Peyer's patch (tissue), 4 donors: ENCODE data around the gene DUSP9.

Source experiments
- CTCF ChIP-seq, 6 experiments: fragments of 450-650 bp in 4 of 6; fragments of 200-600 bp in 2 of 6; sonication (generic) in 1 of 6; IDR thresholded peaks; one replicate each; pipeline ENCODE4 v1.5.1; 2017 to 2019; ENCODE audit warnings: antibody characterized with exemption in 6 of 6, mild to moderate bottlenecking in 3 of 6, moderate library complexity in 1 of 6
- POLR2A ChIP-seq, 2 donors: fragments of 450-650 bp; IDR thresholded peaks; one replicate each; pipeline ENCODE4 v1.5.1; 2017; ENCODE audit warnings: antibody characterized with exemption in 2 of 2, mild to moderate bottlenecking in 2 of 2, moderate library complexity in 2 of 2

GRCh38 chrX:153646620-153647373 is at the start of gene DUSP9:
- TF ChIP-seq CTCF (IDR thresholded peaks at IDR 0.05) (no peak), POLR2A (IDR thresholded peaks at IDR 0.05) (no peak)
